ENCODE results near the gene PRR23E. TPM values are rescaled to one million over a fixed set of nuclear protein-coding genes. Genes with fewer than 3 reads are reported as not detected.

Gene PRR23E
- total RNA-seq, 1 donor from 2014 or later, result not detected

DNA sequence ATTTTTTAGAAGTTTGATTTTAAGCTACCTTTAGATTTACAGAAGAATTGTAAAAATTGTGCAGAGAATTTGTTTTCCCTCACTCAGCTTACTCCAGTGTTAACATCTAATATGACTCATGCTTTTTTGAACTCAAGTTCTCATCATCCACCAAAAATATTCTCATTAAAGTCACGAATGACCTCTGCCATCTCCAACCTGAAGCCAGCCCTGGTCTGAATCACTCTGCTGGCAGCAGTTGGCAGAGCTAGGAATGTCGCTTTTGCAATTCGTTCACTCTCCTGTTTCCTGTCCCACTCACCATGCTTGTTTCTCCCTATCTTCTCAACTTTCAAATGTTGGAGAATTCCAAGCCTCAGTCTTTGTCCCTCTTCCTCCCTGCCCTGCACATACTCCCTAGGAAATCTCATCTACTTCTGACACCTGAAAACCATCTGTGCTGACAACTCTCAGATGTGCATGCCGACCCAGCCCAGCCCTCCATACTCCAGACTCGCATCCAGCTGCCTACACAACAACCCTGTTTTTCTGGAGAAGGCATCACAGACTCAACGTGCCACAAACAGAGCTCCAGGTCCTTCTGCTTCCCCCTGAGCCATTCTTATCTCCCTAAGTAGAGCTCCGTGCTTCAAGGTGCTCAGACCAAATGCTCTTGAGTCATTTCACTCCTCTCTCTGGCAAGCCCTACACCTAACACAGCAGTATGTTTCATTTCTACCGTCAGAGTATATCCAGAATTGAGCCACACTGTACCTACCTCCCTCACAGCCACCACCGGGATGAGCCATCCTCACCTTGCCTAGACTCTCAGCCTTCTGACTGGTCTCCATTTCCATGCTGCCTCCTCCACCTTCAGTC lies 24.9 kb downstream of the PRR23E start:
- Histone ChIP-seq H3K27ac (no peak overlapping the region), H3K4me1 (peaks cover 0 to 12% of the 10 kb centered on the region in 2 donors), H3K4me3 (no peak overlapping the region), H3K36me3 (no peaks in the 10 kb centered on the region), H3K9me3 (no peaks in the 10 kb centered on the region), H3K27me3 (no peaks in the 10 kb centered on the region)
- DNase-seq (ENCODE audit: low spot score in 2 of 2), result no peak
- TF ChIP-seq, protein P1, sequence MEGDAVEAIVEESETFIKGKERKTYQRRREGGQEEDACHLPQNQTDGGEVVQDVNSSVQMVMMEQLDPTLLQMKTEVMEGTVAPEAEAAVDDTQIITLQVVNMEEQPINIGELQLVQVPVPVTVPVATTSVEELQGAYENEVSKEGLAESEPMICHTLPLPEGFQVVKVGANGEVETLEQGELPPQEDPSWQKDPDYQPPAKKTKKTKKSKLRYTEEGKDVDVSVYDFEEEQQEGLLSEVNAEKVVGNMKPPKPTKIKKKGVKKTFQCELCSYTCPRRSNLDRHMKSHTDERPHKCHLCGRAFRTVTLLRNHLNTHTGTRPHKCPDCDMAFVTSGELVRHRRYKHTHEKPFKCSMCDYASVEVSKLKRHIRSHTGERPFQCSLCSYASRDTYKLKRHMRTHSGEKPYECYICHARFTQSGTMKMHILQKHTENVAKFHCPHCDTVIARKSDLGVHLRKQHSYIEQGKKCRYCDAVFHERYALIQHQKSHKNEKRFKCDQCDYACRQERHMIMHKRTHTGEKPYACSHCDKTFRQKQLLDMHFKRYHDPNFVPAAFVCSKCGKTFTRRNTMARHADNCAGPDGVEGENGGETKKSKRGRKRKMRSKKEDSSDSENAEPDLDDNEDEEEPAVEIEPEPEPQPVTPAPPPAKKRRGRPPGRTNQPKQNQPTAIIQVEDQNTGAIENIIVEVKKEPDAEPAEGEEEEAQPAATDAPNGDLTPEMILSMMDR (IDR thresholded peaks at IDR 0.05), result no peak
- intact Hi-C loops (cut with DNase I), result no loop called here

DNA sequence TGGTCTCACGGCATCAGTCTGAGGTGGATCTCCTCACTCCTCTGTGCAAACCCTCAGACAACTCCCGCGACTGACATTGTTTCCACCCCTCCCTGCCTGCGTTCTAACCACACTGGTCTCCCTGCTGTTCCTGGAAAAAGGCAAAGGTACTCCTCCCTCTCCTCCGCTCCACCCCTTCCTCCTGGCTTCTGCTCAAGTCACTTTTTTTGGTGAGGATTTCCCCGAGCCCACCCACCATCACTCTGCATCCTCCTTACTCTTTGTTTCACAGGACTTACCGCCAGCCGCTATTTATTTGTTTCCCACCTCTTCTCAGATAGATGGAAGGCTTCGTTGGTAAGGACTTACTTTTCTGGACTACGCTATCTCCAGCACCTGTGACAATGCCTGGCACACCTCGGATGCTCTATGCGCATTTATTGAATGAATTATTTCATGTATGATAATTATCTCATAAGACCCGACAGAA lies 25.6 kb downstream of the PRR23E start:
- H3K36me3 ChIP-seq, result no peaks in the 10 kb centered on the region
- no peak for DNase-seq (ENCODE audit: low spot score in 2 of 2)
- H3K27me3 ChIP-seq, result no peaks in the 10 kb centered on the region
- H3K9me3 ChIP-seq, result no peaks in the 10 kb centered on the region
- no peak overlapping the region for H3K4me3 ChIP-seq
- peaks cover 0 to 12% of the 10 kb centered on the region in 2 donors for H3K4me1 ChIP-seq
- no peak overlapping the region for H3K27ac ChIP-seq
- intact Hi-C loops (cut with DNase I), result no loop called here
- TF ChIP-seq, protein P1 (IDR thresholded peaks at IDR 0.05), result no peak

DNA sequence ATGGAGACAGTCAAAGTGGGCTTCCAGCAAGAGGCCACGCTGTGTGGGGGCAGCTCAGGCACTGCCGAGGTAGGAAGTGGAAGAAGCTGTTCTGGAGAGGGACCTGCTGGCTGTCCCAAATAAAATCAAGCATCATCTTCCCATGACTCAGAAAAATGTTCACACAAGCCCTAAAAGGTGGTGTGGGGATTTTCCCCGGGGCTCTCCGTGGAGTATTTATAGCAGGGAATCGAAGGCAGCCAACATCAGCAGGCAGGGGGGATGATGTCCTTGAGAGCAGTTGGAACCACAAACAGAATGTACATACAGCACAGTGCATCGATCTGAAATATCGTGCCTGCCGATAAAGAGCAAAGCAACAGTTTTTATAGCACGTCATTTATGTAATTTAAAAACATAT lies 27.6 kb downstream of the PRR23E start:
- intact Hi-C loops (cut with DNase I), result no loop called here
- H3K27me3 ChIP-seq, result no peaks in the 10 kb centered on the region

DNA sequence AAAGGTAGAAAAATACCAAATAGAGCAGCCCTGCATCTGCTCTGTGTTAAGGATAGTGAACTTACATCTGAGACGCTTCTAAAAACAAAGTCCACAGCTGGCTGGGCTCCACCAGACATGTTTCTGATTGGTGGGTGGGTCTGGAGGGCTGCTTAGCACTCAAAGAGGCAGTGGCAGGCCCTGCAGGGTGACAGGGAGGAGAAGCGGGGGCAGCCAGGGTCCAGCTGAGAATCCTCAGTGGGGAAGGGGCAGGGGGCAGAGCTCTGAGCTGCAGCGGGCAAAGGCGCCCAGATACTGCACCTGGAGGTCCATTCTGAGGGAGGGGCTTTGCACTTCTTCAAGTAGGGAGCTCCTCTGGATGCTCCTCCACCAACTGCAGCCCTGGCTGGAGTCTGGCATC lies 28.1 kb downstream of the PRR23E start:
- intact Hi-C loops (cut with DNase I), result no loop called here
- Histone ChIP-seq H3K27ac (no peak overlapping the region), H3K36me3 (no peaks in the 10 kb centered on the region), H3K9me3 (peaks cover 0 to 11% of the 10 kb centered on the region in 2 donors), H3K4me3 (no peak overlapping the region), H3K27me3 (no peaks in the 10 kb centered on the region), H3K4me1 (peaks cover 0 to 12% of the 10 kb centered on the region in 2 donors)
- DNase-seq (ENCODE audit: low spot score in 2 of 2), result no peak
- TF ChIP-seq, protein P1 (IDR thresholded peaks at IDR 0.05), result no peak

More for the DNA sequence above, 27.6 kb downstream of the PRR23E start:
- no peaks in the 10 kb centered on the region for H3K36me3 ChIP-seq
- H3K27ac ChIP-seq, result no peak overlapping the region
- no peak for DNase-seq (ENCODE audit: low spot score in 2 of 2)
- peaks cover 0 to 6% of the 10 kb centered on the region in 2 donors for H3K9me3 ChIP-seq
- H3K4me3 ChIP-seq, result no peak overlapping the region
- TF ChIP-seq, protein P1 (IDR thresholded peaks at IDR 0.05), result no peak
- peaks cover 0 to 12% of the 10 kb centered on the region in 2 donors for H3K4me1 ChIP-seq

DNA sequence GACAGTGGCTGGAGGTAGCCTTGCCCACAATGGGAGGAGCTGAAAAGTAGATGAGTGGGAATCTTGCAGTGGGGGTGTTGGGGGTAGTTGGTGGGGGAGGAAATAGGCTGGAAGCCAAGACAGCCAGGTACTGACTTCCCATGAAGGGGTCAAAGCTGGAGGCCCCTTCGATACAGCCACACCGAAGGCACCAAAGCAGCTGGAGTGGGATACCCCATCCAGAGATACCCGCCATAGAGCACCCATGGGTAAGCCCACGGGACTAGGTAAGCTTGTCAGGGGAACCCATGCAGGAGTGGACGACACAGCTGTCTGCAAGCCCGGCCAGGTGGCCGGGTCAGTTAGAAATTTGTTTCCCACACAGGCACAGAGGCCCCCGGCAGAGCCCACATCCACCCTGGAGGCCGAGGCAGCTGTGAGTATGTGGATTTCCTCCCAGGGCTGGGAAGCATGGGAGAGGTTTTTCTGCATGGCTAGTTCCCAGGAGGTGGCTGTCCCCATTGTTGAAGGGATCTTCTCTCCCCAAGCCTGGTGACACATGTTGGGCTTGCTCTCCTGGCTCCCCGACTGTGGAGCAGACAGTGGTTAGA lies 28.6 kb downstream of the PRR23E start:
- no peaks in the 10 kb centered on the region for H3K36me3 ChIP-seq
- TF ChIP-seq, protein P1 (IDR thresholded peaks at IDR 0.05), result no peak
- intact Hi-C loops (cut with DNase I), result no loop called here
- H3K9me3 ChIP-seq, result peaks cover 0 to 12% of the 10 kb centered on the region in 2 donors
- H3K27me3 ChIP-seq, result no peaks in the 10 kb centered on the region
- H3K4me1 ChIP-seq, result peaks cover 0 to 12% of the 10 kb centered on the region in 2 donors
- no peak overlapping the region for H3K4me3 ChIP-seq
- H3K27ac ChIP-seq, result no peak overlapping the region
- no peak for DNase-seq (ENCODE audit: low spot score in 2 of 2)
